Activated naive CD8-positive, alpha-beta T cell treated with anti-CD3 and anti-CD28 coated beads, Interleukin-2, amount 50 U/mL, for 16 hours (primary cell): ENCODE data around the gene C15orf39.
"Not testable (repeated sequence)": the region's sequence is repeated elsewhere in the genome, so short reads cannot be mapped to it uniquely, and the experiment has no call there.

Source experiments
- DNase-seq: peaks from one replicate; pipeline ENCODE4 v3.0.0-alpha.2; 2020; ENCODE audit warnings: low read depth, low spot score

C15orf39 gene

GRCh38 chr15:75212200-75212858, 10.6 kb downstream of the C15orf39 start:
- DNase-seq: no peak

GRCh38 chr15:75213212-75213767, 11.6 kb downstream of the C15orf39 start:
- no peak for DNase-seq

GRCh38 chr15:75213768-75214221, 12.1 kb downstream of the C15orf39 start:
- DNase-seq: no peak

GRCh38 chr15:75214293-75215096, 12.8 kb downstream of the C15orf39 start:
- DNase-seq: no peak

GRCh38 chr15:75215107-75216004, 13.7 kb downstream of the C15orf39 start:
- DNase-seq: no peak

GRCh38 chr15:75217012-75217411, 15.3 kb downstream of the C15orf39 start:
- DNase-seq: no peak

GRCh38 chr15:75217574-75217973, 15.9 kb downstream of the C15orf39 start:
- not testable (repeated sequence) for DNase-seq

GRCh38 chr15:75219507-75219929, 17.8 kb downstream of the C15orf39 start:
- DNase-seq: not testable (repeated sequence)

GRCh38 chr15:75223688-75224087, 22.0 kb downstream of the C15orf39 start:
- no peak for DNase-seq

GRCh38 chr15:75224281-75224680, 22.6 kb downstream of the C15orf39 start:
- DNase-seq: no peak

GRCh38 chr15:75225102-75225836, 23.6 kb downstream of the C15orf39 start:
- DNase-seq: not testable (repeated sequence)

GRCh38 chr15:75225951-75226732, 24.5 kb downstream of the C15orf39 start:
- DNase-seq: no peak

- DNase-seq: not testable (repeated sequence)
These were observed 25.4 kb downstream of the C15orf39 start for GRCh38 chr15:75227112-75227511.

- no peak for DNase-seq
These were observed 26.1 kb downstream of the C15orf39 start for GRCh38 chr15:75227663-75228280.

GRCh38 chr15:75228787-75229186, 27.1 kb downstream of the C15orf39 start:
- no peak for DNase-seq

GRCh38 chr15:75229191-75230015, 27.7 kb downstream of the C15orf39 start:
- no peak for DNase-seq

GRCh38 chr15:75230016-75230343, 28.3 kb downstream of the C15orf39 start:
- no peak for DNase-seq

GRCh38 chr15:75230551-75231371, 29.1 kb downstream of the C15orf39 start:
- no peak for DNase-seq
